ENCODE results near the gene KLHL15. TPM values are rescaled to one million over a fixed set of nuclear protein-coding genes. Genes with fewer than 3 reads are reported as not detected.

Gene KLHL15
- total and polyA plus RNA-seq, 7 donors = 2.1 to 10.2 (median 5.0) TPM

- intact Hi-C loops (cut with DNase I) = no loop called here
- Histone ChIP-seq H3K4me1 (no peaks in the 10 kb centered on the region), H3K4me3 (no peak overlapping the region), H3K9me3 (no peaks in the 10 kb centered on the region), H3K27ac (no peak overlapping the region), H3K27me3 (ENCODE audit: insufficient read depth in 3 of 3, low read length in 2 of 3) (no peaks in the 10 kb centered on the region), H3K36me3 (ENCODE audit: insufficient read depth in 1 of 2, low read depth in 1 of 2) (no peaks in the 10 kb centered on the region)
- 78 to 98% (median 94%) methylated on average over 5 of the region's 5 CpGs for WGBS, 3 donors
- no peak for DNase-seq
- no peak for ATAC-seq
- no peak for TF ChIP-seq CTCF (IDR thresholded peaks at IDR 0.05)
These were observed 27.3 kb downstream of the KLHL15 start for GRCh38 chrX:23999671-24000070.

GRCh38 chrX:23993012-23993633, 33.9 kb downstream of the KLHL15 start:
- H3K36me3 ChIP-seq (ENCODE audit: insufficient read depth in 1 of 2, low read depth in 1 of 2) = peaks cover 0 to 10% of the 10 kb centered on the region in 2 donors
- no peak overlapping the region for H3K4me3 ChIP-seq
- ATAC-seq (no peak), DNase-seq (no peak)
- no peak overlapping the region for H3K27ac ChIP-seq
- intact Hi-C loops (cut with DNase I) = no loop called here
- H3K9me3 ChIP-seq = no peaks in the 10 kb centered on the region
- no peaks in the 10 kb centered on the region for H3K4me1 ChIP-seq
- TF ChIP-seq CTCF (IDR thresholded peaks at IDR 0.05) = no peak
- H3K27me3 ChIP-seq (ENCODE audit: insufficient read depth in 3 of 3, low read length in 2 of 3) = peaks cover 0 to 15% (median 0%) of the 10 kb centered on the region in 3 donors
- WGBS, 3 donors = 82 to 92% (median 89%) methylated on average over 3 of the region's 3 CpGs

- peaks cover 0 to 15% (median 0%) of the 10 kb centered on the region in 3 donors for H3K27me3 ChIP-seq (ENCODE audit: insufficient read depth in 3 of 3, low read length in 2 of 3)
- H3K4me1 ChIP-seq = no peaks in the 10 kb centered on the region
- TF ChIP-seq CTCF (IDR thresholded peaks at IDR 0.05) = no peak
- intact Hi-C loops (cut with DNase I) = no loop called here
- DNase-seq = no peak
- no peak for ATAC-seq
- peaks cover 0 to 17% of the 10 kb centered on the region in 2 donors for H3K36me3 ChIP-seq (ENCODE audit: insufficient read depth in 1 of 2, low read depth in 1 of 2)
- no peaks in the 10 kb centered on the region for H3K9me3 ChIP-seq
- H3K27ac ChIP-seq = no peak overlapping the region
- WGBS, 3 donors = 89 to 93% (median 93%) methylated on average over 3 of the region's 3 CpGs
- no peak overlapping the region for H3K4me3 ChIP-seq
These were observed 34.6 kb downstream of the KLHL15 start for GRCh38 chrX:23992431-23992830.

- DNase-seq (no peak), ATAC-seq (no peak)
- 86 to 97% (median 97%) methylated on average over 2 of the region's 2 CpGs for WGBS, 3 donors
- TF ChIP-seq CTCF (IDR thresholded peaks at IDR 0.05) = no peak
- H3K36me3 ChIP-seq (ENCODE audit: insufficient read depth in 1 of 2, low read depth in 1 of 2) = peaks cover 0 to 29% of the 10 kb centered on the region in 2 donors
- H3K27ac ChIP-seq = no peak overlapping the region
- no peaks in the 10 kb centered on the region for H3K4me1 ChIP-seq
- H3K27me3 ChIP-seq (ENCODE audit: insufficient read depth in 3 of 3, low read length in 2 of 3) = peaks cover 0 to 15% (median 0%) of the 10 kb centered on the region in 3 donors
- intact Hi-C loops (cut with DNase I) = no loop called here
- no peak overlapping the region for H3K4me3 ChIP-seq
- no peaks in the 10 kb centered on the region for H3K9me3 ChIP-seq
These were observed 36.5 kb downstream of the KLHL15 start for GRCh38 chrX:23990455-23990854.

- peaks cover 0 to 15% (median 0%) of the 10 kb centered on the region in 3 donors for H3K27me3 ChIP-seq (ENCODE audit: insufficient read depth in 3 of 3, low read length in 2 of 3)
- intact Hi-C loops (cut with DNase I) = no loop called here
These were observed 37.3 kb downstream of the KLHL15 start for GRCh38 chrX:23989689-23990088.

More at GRCh38 chrX:23989689-23990088, 37.3 kb downstream of the KLHL15 start:
- no peak for ATAC-seq
- DNase-seq = no peak
- Histone ChIP-seq H3K4me1 (no peaks in the 10 kb centered on the region), H3K36me3 (ENCODE audit: insufficient read depth in 1 of 2, low read depth in 1 of 2) (peaks cover 0 to 29% of the 10 kb centered on the region in 2 donors), H3K27ac (no peak overlapping the region), H3K9me3 (no peaks in the 10 kb centered on the region), H3K4me3 (no peak overlapping the region)
- no peak for TF ChIP-seq CTCF (IDR thresholded peaks at IDR 0.05)
- 90 to 100% (median 99%) methylated on average over 3 of the region's 3 CpGs for WGBS, 3 donors

Measured in psoas muscle (tissue), 8 donors.